GM12878 (cell line): ENCODE results near the gene TXN2. TPM values are rescaled to one million over a fixed set of nuclear protein-coding genes. Genes with fewer than 3 reads are reported as not detected.

Experiments used
- ATAC-seq: fragments of 200-7000 bp; cut with Tn5 transposase; 3 replicates; pipeline ENCODE4 v1.9.1; 2020; ENCODE audit warnings: mild to moderate bottlenecking, moderate library complexity
- BruUV-seq: library from RNA; stranded (reverse); fragments of 400-500 nt; replicated peaks from 2 replicates; lab custom pipeline; 2021; lab: Mats Ljungman, UMichigan
- CTCF ChIA-PET: fragments of 300-600 bp; sonication (Branson Sonifier 250); formaldehyde crosslinking; extraction: SDS; loops from one replicate; lab custom pipeline; 2021; ENCODE audit warnings: inconsistent platforms; lab: Yijun Ruan, JAX
- POLR2A ChIA-PET: fragments of 350-600 bp; formaldehyde crosslinking; extraction: SDS; loops from one replicate; lab custom pipeline; 2021; ENCODE audit warnings: inconsistent platforms; lab: Charles Lee
- RAD21 ChIA-PET: fragments of 300-600 bp; sonication (Branson Sonifier 250); formaldehyde crosslinking; loops from one replicate; lab custom pipeline; 2023; ENCODE audit warnings: antibody characterized with exemption; ENCODE audit not compliant: unreplicated experiment; lab: Charles Lee
- SMC1A ChIA-PET: fragments of 300-600 bp; sonication (Branson Sonifier 250); formaldehyde crosslinking; loops from one replicate; lab custom pipeline; 2023; ENCODE audit not compliant: unreplicated experiment, uncharacterized antibody; lab: Charles Lee
- DNase-seq: peaks from one replicate; pipeline ENCODE4 v3.0.0-alpha.2; 2011; ENCODE audit warnings: low read depth, low spot score
- FAIRE-seq: peaks from 3 replicates; lab custom pipeline; 2011; peaks lifted over from hg19 to GRCh38; lab: Jason Lieb, UNC
- H2AFZ ChIP-seq: 2 replicates; pipeline ENCODE4 v1.6.0; 2011; ENCODE audit warnings: low read depth, low read length, control low read depth; ENCODE audit not compliant: control insufficient read depth
- H3K27ac ChIP-seq: 2 replicates; pipeline ENCODE4 v1.5.1; 2011; ENCODE audit warnings: control low read depth; ENCODE audit not compliant: control insufficient read depth, insufficient read depth
- H3K27me3 ChIP-seq, 2 experiments: replicated peaks in 1 of 2; 2 replicates each; pipeline versions ENCODE4 v1.6.0 to v1.6.1; 2011; ENCODE audit warnings: low read length in 1 of 2; ENCODE audit not compliant: control insufficient read depth in 2 of 2, insufficient read depth in 2 of 2
- H3K36me3 ChIP-seq, 2 experiments: 2 replicates each; pipeline ENCODE4 v1.5.1; 2011; ENCODE audit warnings: low read length in 1 of 2; ENCODE audit not compliant: control insufficient read depth in 2 of 2, insufficient read depth in 2 of 2
- H3K4me1 ChIP-seq: 2 replicates; pipeline ENCODE4 v1.6.1; 2011; ENCODE audit warnings: mild to moderate bottlenecking, low read length, moderate library complexity, mixed read lengths; ENCODE audit not compliant: control insufficient read depth, insufficient read depth
- H3K4me2 ChIP-seq: 2 replicates; pipeline ENCODE4 v1.6.0; 2011; ENCODE audit warnings: control low read depth; ENCODE audit not compliant: control insufficient read depth, insufficient read depth
- H3K4me3 ChIP-seq: fragments of 200-600 bp; sonication (generic); 2 replicates; pipeline ENCODE4 v1.5.1; 2016
- H3K79me2 ChIP-seq: 2 replicates; pipeline ENCODE4 v1.6.0; 2011; ENCODE audit warnings: low read length; ENCODE audit not compliant: control insufficient read depth, insufficient read depth
- H3K9ac ChIP-seq: 2 replicates; pipeline ENCODE4 v1.8.0; 2011; ENCODE audit warnings: low read length, control low read depth, mixed read lengths; ENCODE audit not compliant: control insufficient read depth, insufficient read depth
- H3K9me3 ChIP-seq: replicated peaks from 3 replicates; pipeline ENCODE4 v1.5.1; 2011; ENCODE audit warnings: mild to moderate bottlenecking, low read length; ENCODE audit not compliant: control insufficient read depth, insufficient read depth
- H4K20me1 ChIP-seq: 2 replicates; pipeline ENCODE4 v1.6.0; 2011; ENCODE audit not compliant: control insufficient read depth, insufficient read depth
- CEBPB ChIP-seq, 2 experiments: fragments of 150-350 bp in 1 of 2; IDR thresholded peaks; 2 replicates each; pipeline ENCODE4 v1.6.1; 2012 to 2014; ENCODE audit warnings: low read depth in 2 of 2, low read length in 2 of 2, borderline replicate concordance in 1 of 2, inconsistent platforms in 1 of 2
- FOXK2 ChIP-seq: fragments of 450-650 bp; IDR thresholded peaks from 2 replicates; pipeline ENCODE4 v1.6.1; 2017; ENCODE audit warnings: mild to moderate bottlenecking, moderate library complexity
- IKZF1 ChIP-seq: fragments of 450-650 bp; conservative IDR thresholded peaks from 2 replicates; pipeline ENCODE4 v1.6.1; 2017; ENCODE audit warnings: antibody characterized with exemption, mild to moderate bottlenecking
- LARP7 ChIP-seq: fragments of 450-650 bp; IDR thresholded peaks from 2 replicates; pipeline ENCODE4 v1.6.1; 2017; ENCODE audit warnings: mild to moderate bottlenecking
- RBBP5 ChIP-seq: fragments of 200-600 bp; sonication (generic); conservative IDR thresholded peaks from 2 replicates; pipeline ENCODE4 v1.6.1; 2016
- TAF1 ChIP-seq: IDR thresholded peaks from 2 replicates; pipeline ENCODE4 v1.6.1; 2011; ENCODE audit warnings: mild to moderate bottlenecking, low read depth, low read length, borderline replicate concordance
- YY1 ChIP-seq: IDR thresholded peaks from 2 replicates; pipeline ENCODE4 v1.6.1; 2011; ENCODE audit warnings: low read depth, mild to moderate bottlenecking, low read length
- ZNF622 ChIP-seq: fragments of 450-650 bp; IDR thresholded peaks from 2 replicates; pipeline ENCODE4 v1.6.1; 2017; ENCODE audit warnings: mild to moderate bottlenecking, inconsistent platforms
- WGBS: methylation state at CpG from one replicate; pipeline ENCODE4 v1.1.6; 2016; ENCODE audit warnings: low lambda C conversion rate; ENCODE audit not compliant: insufficient replicate concordance, insufficient coverage; ENCODE audit errors: missing lambda C conversion rate; 5-methylcytosine and 5-hydroxymethylcytosine counted together
- in situ Hi-C: fragments of 300-500 bp; cut with MboI; formaldehyde crosslinking; loops from 9 replicates; pipeline ENCODE4 v1.14.3; 2018; ENCODE audit warnings: mixed read lengths
- intact Hi-C: fragments of 100-400 bp; cut with micrococcal nuclease; formaldehyde crosslinking; loops from one replicate; pipeline ENCODE4 v1.14.2; 2022; ENCODE audit not compliant: unreplicated experiment
- polyA plus RNA-seq, 11 experiments: library from polyadenylated mRNA; depleted of rRNA in 4 of 11; unstranded in 6 of 11; stranded (reverse) in 5 of 11; fragments of >200 nt; fragmentation: Nextera tagmentation in 4 of 11; fragmentation: Illumina TruSeq in 1 of 11; extraction: Ambion mirVana in 4 of 11; extraction: Trizol in 1 of 11; gene quantifications; 1 replicate in 1 of 11; 2 replicates in 10 of 11; pipeline versions ENCODE4 v1.2.1 to v1.2.3, GENCODE V29; 2011 to 2016; ENCODE audit warnings: inconsistent platforms in 2 of 11, missing spikeins in 2 of 11, low read depth in 1 of 11
- total RNA-seq, 4 experiments: library from RNA; depleted of rRNA in 3 of 4; stranded (reverse); fragments of >200 nt in 3 of 4; fragmentation: Illumina TruSeq in 1 of 4; extraction: Trizol in 1 of 4; gene quantifications; 2 replicates each; pipeline versions ENCODE4 v1.2.1 to v1.2.3, GENCODE V29; 2013 to 2021
- TF ChIP-seq, protein P1 (sequence below): fragments of 450-650 bp; IDR thresholded peaks from 2 replicates; pipeline ENCODE4 v1.6.1; 2016; ENCODE audit warnings: mild to moderate bottlenecking
- TF ChIP-seq, protein P2 (sequence below): IDR thresholded peaks from 2 replicates; pipeline ENCODE4 v1.6.1; 2012; ENCODE audit warnings: low read length, inconsistent platforms

Gene TXN2
- total and polyA plus RNA-seq, 10 of the 15 experiments (the other 5 are each of a cell fraction or from before 2014, with no cell fraction given) = 70.2 to 350 (median 183) TPM

DNA sequence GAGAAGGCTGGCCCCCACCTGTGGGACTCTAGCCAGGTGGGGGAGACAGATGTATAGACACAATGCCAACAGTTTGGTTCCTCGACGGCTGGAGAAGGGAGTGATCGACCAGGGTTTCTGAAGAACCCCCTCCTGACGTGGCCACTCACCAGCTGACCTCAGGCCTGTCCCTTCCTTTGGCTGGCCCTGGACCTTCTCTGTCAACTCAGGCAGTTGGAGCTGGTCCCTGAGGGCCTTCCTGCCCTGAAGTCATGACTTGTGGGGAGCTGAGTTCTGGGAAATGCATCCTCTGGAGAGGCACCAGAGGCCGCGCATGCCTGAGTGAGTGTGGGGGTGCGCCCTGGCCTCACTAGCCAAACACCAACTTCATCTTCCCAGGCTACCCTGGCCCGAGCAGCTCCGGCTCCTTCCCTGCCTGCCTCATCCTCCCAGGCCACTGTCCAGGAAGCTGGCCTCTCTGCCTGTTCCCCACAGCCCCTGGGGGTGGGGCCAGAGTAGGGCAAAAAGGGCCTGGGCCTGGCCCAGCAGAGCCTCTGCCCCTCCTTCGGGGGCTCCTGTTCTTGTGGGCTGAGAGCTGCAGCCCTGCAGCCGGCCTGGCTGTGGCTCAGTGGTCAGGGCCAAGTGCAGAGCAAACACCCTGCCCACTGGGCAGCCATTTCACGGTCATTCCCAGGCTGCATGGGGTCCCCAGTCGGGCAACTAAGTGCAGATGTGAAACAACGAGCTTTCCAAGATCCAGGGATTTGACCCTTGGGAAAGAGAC is 23.6 kb downstream of the TXN2 start:
- H3K79me2 ChIP-seq = no peaks in the 10 kb centered on the region; the same call in 1 of the 2 replicates
- ATAC-seq (no peak), DNase-seq (no peak), FAIRE-seq (no peak)
- H4K20me1 ChIP-seq = no peaks in the 10 kb centered on the region
- H3K4me2 ChIP-seq = no peak overlapping the region
- CTCF ChIA-PET = interaction anchor here (1.0 to 2.9 kb wide), 3 partner anchors 11 to 156 kb away, joined by 4 to 6 read pairs (median 6); no protein-coding TSS in a partner anchor
- intact Hi-C loops (no loop called here), in situ Hi-C loops (no loop called here)
- no peaks in the 10 kb centered on the region for H3K9me3 ChIP-seq
- no peaks in the 10 kb centered on the region for H3K36me3 ChIP-seq
- WGBS = 84% methylated on average over 14 of the region's 14 CpGs
- TF ChIP-seq RBBP5 (no peak), IKZF1 (no peak), TAF1 (no peak), FOXK2 (no peak), ZNF622 (no peak), LARP7 (no peak), YY1 (no peak), CEBPB (IDR thresholded peaks at IDR 0.05; ENCODE audit: borderline replicate concordance in 1 of 2, low read depth in 2 of 2, low read length in 2 of 2) (no peak)
- TF ChIP-seq, protein P1, sequence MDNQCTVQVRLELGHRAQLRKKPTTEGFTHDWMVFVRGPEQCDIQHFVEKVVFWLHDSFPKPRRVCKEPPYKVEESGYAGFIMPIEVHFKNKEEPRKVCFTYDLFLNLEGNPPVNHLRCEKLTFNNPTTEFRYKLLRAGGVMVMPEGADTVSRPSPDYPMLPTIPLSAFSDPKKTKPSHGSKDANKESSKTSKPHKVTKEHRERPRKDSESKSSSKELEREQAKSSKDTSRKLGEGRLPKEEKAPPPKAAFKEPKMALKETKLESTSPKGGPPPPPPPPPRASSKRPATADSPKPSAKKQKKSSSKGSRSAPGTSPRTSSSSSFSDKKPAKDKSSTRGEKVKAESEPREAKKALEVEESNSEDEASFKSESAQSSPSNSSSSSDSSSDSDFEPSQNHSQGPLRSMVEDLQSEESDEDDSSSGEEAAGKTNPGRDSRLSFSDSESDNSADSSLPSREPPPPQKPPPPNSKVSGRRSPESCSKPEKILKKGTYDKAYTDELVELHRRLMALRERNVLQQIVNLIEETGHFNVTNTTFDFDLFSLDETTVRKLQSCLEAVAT = no peak
- TF ChIP-seq, protein P2, sequence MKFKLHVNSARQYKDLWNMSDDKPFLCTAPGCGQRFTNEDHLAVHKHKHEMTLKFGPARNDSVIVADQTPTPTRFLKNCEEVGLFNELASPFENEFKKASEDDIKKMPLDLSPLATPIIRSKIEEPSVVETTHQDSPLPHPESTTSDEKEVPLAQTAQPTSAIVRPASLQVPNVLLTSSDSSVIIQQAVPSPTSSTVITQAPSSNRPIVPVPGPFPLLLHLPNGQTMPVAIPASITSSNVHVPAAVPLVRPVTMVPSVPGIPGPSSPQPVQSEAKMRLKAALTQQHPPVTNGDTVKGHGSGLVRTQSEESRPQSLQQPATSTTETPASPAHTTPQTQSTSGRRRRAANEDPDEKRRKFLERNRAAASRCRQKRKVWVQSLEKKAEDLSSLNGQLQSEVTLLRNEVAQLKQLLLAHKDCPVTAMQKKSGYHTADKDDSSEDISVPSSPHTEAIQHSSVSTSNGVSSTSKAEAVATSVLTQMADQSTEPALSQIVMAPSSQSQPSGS = no peak
- TF ChIP-seq, all 136 proteins: peak for 0
- H3K4me3 ChIP-seq = no peak overlapping the region
- H2AFZ ChIP-seq = no peak overlapping the region
- SMC1A ChIA-PET = no interaction called here
- peaks cover 20% of the 10 kb centered on the region for H3K4me1 ChIP-seq
- RAD21 ChIA-PET = interaction anchor here (0.9 to 1.0 kb wide), 3 partner anchors 23 to 159 kb away, joined by 3 to 4 read pairs (median 4); no protein-coding TSS in a partner anchor
- POLR2A ChIA-PET = no interaction called here
- H3K27me3 ChIP-seq = no peaks in the 10 kb centered on the region
- no peak overlapping the region for H3K9ac ChIP-seq
- no TSS peak for BruUV-seq
- no peak overlapping the region for H3K27ac ChIP-seq
